Activated CD8-positive, alpha-beta T cell treated with anti-CD3 and anti-CD28 coated beads, Interleukin-2, amount 10 ng/mL, durations not matched to agents 7 days and 5 days (primary cell): ENCODE results near the gene CYP27A1. TPM values are rescaled to one million over a fixed set of nuclear protein-coding genes. Genes with fewer than 3 reads are reported as not detected.
A peak's percentile ranks its signal among the peaks of the same experiment; 100 is the strongest.

ENCODE experiments used
- ATAC-seq: fragments of 150-1000 bp; cut with Tn5 transposase; one replicate; pipeline ENCODE4 v1.10.0; 2021; ENCODE audit warnings: moderate library complexity
- CTCF ChIA-PET: fragments of 350-600 bp; sonication (Branson Sonifier 250); formaldehyde crosslinking; loops from one replicate; lab custom pipeline; 2021; ENCODE audit warnings: antibody characterized with exemption; lab: Charles Lee
- POLR2A ChIA-PET: fragments of 350-600 bp; sonication (Branson Sonifier 250); formaldehyde crosslinking; loops from one replicate; lab custom pipeline; 2021; ENCODE audit warnings: antibody characterized with exemption; lab: Charles Lee
- DNase-seq: peaks from one replicate; pipeline ENCODE4 v3.0.0-alpha.2; 2020
- H3K27ac Mint-ChIP-seq: one replicate; pipeline ENCODE4 v1.8.0; 2021; ENCODE audit warnings: mild to moderate bottlenecking, mixed read lengths
- H3K27me3 Mint-ChIP-seq: one replicate; pipeline ENCODE4 v1.8.0; 2021; ENCODE audit warnings: low read depth, mixed read lengths
- H3K36me3 Mint-ChIP-seq: one replicate; pipeline ENCODE4 v1.8.0; 2021; ENCODE audit warnings: low read depth, mixed read lengths
- H3K4me1 Mint-ChIP-seq: one replicate; pipeline ENCODE4 v1.8.0; 2021; ENCODE audit warnings: low read depth, mixed read lengths
- H3K4me3 Mint-ChIP-seq: one replicate; pipeline ENCODE4 v1.8.0; 2021; ENCODE audit warnings: mild to moderate bottlenecking, mixed read lengths
- H3K9me3 Mint-ChIP-seq: one replicate; pipeline ENCODE4 v1.8.0; 2022; ENCODE audit warnings: mixed read lengths; ENCODE audit not compliant: insufficient read depth
- total RNA-seq, 2 experiments: library from RNA; stranded (reverse); gene quantifications; one replicate each; pipeline ENCODE4 v1.2.3, GENCODE V29; 2021

The CYP27A1 gene
- total RNA-seq, 2 experiments from 2014 or later, result not detected

DNA sequence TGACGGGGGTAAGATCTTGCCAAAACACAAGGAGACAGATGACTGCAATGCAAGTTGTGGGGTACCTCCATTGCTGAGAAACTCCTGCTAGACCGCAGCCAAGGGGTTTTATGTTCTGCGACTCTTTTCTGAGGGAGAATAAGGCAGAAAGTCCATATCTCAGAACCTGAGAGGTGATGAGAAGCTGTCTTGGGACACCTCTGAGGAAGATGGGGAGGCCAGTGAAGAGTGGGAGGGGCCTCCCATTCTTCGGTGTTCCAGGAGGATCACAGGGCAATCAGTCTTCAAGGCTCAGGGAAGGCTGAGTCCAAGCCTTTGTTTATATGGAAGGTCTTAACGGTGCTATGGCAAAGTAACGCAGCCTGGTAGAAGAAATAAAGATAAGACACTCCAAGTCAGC is 18.0 kb downstream of the CYP27A1 start:
- ATAC-seq (no peak), DNase-seq (no peak)
- POLR2A ChIA-PET, result no interaction called here
- peaks cover 2% of the 10 kb centered on the region for H3K36me3 Mint-ChIP-seq
- no peak overlapping the region for H3K27ac Mint-ChIP-seq
- CTCF ChIA-PET, result no interaction called here
- H3K27me3 Mint-ChIP-seq, result peaks cover 45% of the 10 kb centered on the region
- H3K4me1 Mint-ChIP-seq, result peaks cover 8% of the 10 kb centered on the region
- H3K4me3 Mint-ChIP-seq, result no peak overlapping the region
- peaks cover 8% of the 10 kb centered on the region for H3K9me3 Mint-ChIP-seq

- no peak overlapping the region for H3K4me3 Mint-ChIP-seq
- H3K27ac Mint-ChIP-seq, result no peak overlapping the region
- DNase-seq, result no peak
- ChIA-PET CTCF (no interaction called here), POLR2A (no interaction called here)
- peaks cover 8% of the 10 kb centered on the region for H3K9me3 Mint-ChIP-seq
- no peak for ATAC-seq
- peaks cover 45% of the 10 kb centered on the region for H3K27me3 Mint-ChIP-seq
- peaks cover 12% of the 10 kb centered on the region for H3K4me1 Mint-ChIP-seq
- peaks cover 2% of the 10 kb centered on the region for H3K36me3 Mint-ChIP-seq
Measured at GRCh38 chr2:218802386-218802994, 20.5 kb downstream of the CYP27A1 start.

DNA sequence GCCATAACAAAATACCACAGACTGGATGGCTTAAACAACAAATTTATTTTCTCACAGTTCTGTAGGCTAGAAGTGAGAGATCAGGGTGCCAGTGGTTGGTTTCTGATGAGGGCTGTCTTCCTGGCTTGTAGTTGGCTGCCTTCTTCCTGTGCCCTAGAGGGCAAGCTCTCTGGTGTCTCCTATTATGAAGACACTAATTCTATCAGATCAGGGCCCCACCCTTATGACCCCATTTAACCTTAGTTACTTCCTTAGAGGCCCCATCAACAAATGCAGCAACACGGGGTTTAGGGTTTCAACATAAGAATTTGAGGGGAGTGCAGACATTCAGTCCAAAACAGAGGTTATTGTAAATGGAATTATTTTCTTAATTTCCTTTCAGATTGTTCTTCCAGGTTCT is 22.9 kb downstream of the CYP27A1 start:
- H3K4me3 Mint-ChIP-seq, result no peak overlapping the region
- POLR2A ChIA-PET, result no interaction called here

DNA sequence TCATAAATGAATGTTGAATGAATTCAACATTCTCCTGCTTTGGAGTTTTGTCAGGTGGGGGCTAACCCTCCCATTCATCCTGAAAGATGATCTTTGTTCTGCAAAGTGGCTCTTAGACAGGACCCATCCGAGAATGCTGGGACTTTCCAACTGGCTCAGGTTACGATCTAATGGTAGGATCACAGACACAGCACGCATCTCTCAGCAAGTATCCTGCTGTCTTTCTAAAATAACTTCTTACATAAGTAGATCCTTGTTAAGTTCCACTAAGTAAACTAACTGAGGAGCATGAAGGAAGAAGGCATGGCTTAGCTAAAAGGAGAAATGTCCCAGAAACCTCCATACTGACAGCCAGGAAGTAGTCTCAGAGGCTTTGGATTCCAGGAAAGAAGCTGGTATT is 23.7 kb downstream of the CYP27A1 start:
- Mint-ChIP-seq H3K36me3 (peaks cover 2% of the 10 kb centered on the region), H3K4me3 (no peak overlapping the region), H3K4me1 (peaks cover 12% of the 10 kb centered on the region), H3K27ac (no peak overlapping the region), H3K27me3 (peaks cover 35% of the 10 kb centered on the region), H3K9me3 (peaks cover 8% of the 10 kb centered on the region)
- no peak for DNase-seq
- POLR2A ChIA-PET, result no interaction called here
- CTCF ChIA-PET, result no interaction called here
- no peak for ATAC-seq

More for the DNA sequence above, 22.9 kb downstream of the CYP27A1 start:
- CTCF ChIA-PET, result no interaction called here
- H3K4me1 Mint-ChIP-seq, result peaks cover 12% of the 10 kb centered on the region
- ATAC-seq (no peak), DNase-seq (no peak)
- peaks cover 8% of the 10 kb centered on the region for H3K9me3 Mint-ChIP-seq
- peaks cover 41% of the 10 kb centered on the region for H3K27me3 Mint-ChIP-seq
- H3K27ac Mint-ChIP-seq, result no peak overlapping the region
- peaks cover 2% of the 10 kb centered on the region for H3K36me3 Mint-ChIP-seq

DNA sequence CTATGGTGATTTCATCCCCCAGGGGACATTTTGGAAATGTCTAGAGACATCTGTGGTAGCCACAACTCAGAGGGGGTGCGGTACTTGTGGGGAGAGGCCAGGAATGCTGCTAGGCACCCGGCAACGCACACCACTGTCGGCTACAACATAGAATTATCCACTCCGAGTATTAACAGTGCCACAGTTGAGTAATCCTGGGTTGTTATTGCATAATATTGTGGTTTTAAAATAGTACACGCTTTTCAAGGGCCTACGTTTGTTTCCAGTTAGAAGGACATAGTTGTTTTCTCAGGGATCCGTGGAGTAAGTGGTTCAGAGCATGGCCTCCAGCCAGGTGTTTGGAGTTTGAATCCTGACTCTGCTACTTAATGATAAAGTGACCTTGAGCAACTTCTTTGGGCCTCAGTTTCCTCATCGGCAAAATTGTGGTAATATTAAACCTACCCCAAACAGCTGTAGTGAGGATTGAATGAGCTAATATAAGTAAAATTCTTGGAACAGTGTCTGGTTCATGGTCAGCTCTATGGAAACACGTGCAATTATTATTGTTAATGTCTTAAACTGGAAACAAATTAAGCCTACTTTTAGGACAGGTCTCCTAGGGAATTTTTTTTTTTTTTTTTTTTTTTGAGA is 24.5 kb downstream of the CYP27A1 start:
- H3K27me3 Mint-ChIP-seq, result peaks cover 35% of the 10 kb centered on the region
- ChIA-PET CTCF (interaction anchor here (1.2 kb wide), 1 partner anchor 96 kb away, joined by 3 read pairs; the partner anchor contains the start of gene TTLL4), POLR2A (no interaction called here)
- ATAC-seq (no peak), DNase-seq (no peak)
- no peak overlapping the region for H3K4me3 Mint-ChIP-seq
- H3K9me3 Mint-ChIP-seq, result peaks cover 8% of the 10 kb centered on the region
- H3K27ac Mint-ChIP-seq, result no peak overlapping the region
- peaks cover 12% of the 10 kb centered on the region for H3K4me1 Mint-ChIP-seq
- H3K36me3 Mint-ChIP-seq, result peaks cover 2% of the 10 kb centered on the region

DNA sequence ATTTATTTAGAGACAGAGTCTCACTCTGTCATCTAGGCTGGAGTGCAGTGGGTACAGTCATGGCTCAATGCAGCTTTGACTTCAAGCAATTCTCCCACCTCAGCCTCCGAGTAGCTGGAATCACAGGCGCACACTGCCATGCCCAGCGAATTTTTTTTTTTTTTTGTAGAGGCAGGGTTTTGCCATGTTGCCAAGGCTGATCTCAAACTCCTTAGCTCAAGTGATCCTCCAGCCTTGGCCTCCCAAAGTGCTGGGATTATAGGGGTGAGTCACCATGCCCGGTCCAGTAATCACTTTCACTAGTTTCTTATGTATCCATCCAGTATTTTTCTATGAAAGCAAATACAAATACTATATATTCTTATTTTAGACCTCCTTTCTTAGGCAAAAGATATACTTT is 25.7 kb downstream of the CYP27A1 start:
- Mint-ChIP-seq H3K4me1 (peaks cover 5% of the 10 kb centered on the region), H3K36me3 (peaks cover 2% of the 10 kb centered on the region), H3K9me3 (peaks cover 8% of the 10 kb centered on the region), H3K4me3 (no peak overlapping the region), H3K27me3 (peaks cover 33% of the 10 kb centered on the region), H3K27ac (no peak overlapping the region)
- no peak for ATAC-seq
- CTCF ChIA-PET, result no interaction called here
- POLR2A ChIA-PET, result no interaction called here
- no peak for DNase-seq

DNA sequence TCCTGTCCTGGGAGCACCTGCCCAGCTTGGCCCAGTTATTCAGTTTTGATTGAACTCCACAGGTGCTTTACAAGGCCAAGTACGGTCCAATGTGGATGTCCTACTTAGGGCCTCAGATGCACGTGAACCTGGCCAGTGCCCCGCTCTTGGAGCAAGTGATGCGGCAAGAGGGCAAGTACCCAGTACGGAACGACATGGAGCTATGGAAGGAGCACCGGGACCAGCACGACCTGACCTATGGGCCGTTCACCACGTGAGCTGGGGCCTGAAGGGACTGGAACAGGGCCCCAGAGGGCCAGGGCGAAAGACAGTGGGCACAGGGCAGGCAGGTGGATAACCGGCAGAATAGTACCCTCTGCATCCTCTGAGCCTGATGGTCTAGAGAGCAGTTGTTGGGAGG is 27.6 kb downstream of the CYP27A1 start:
- no peak overlapping the region for H3K4me3 Mint-ChIP-seq
- POLR2A ChIA-PET, result no interaction called here
- CTCF ChIA-PET, result interaction anchor here (0.9 to 1.2 kb wide), 2 partner anchors 38 to 171 kb away, joined by 3 to 6 read pairs; no protein-coding TSS in a partner anchor
- DNase-seq, result no peak
- no peak for ATAC-seq
- peaks cover 4% of the 10 kb centered on the region for H3K4me1 Mint-ChIP-seq
- peaks cover 3% of the 10 kb centered on the region for H3K9me3 Mint-ChIP-seq
- no peak overlapping the region for H3K27ac Mint-ChIP-seq
- H3K36me3 Mint-ChIP-seq, result no peaks in the 10 kb centered on the region
- H3K27me3 Mint-ChIP-seq, result peaks cover 32% of the 10 kb centered on the region

GRCh38 chr2:218810256-218810655 is 28.3 kb downstream of the CYP27A1 start:
- H3K27me3 Mint-ChIP-seq, result peaks cover 25% of the 10 kb centered on the region
- no peak overlapping the region for H3K27ac Mint-ChIP-seq

DNA sequence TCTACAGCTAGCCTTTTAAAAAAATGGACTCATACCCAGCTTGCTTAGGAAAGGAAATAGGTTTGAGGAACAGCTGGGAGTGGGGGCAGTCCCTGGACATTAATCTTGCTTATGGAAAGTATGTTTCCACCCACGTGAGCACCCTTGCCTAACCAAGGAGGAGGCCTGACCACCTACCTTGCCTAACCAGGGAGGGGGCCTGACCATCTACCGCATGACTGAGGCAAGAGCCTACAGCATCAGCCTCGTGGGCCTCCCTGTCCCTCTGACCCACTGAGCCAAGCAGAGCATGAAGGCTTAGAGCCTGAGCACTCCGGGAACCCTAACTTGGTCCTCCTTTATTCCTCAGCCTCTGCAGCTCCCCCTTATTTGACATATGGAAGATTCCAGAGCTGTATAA is 29.4 kb downstream of the CYP27A1 start:
- H3K36me3 Mint-ChIP-seq, result no peaks in the 10 kb centered on the region
- CTCF ChIA-PET, result interaction anchor here (1.5 kb wide), 1 partner anchor 65 kb away, joined by 3 read pairs; no protein-coding TSS in a partner anchor
- peaks cover 18% of the 10 kb centered on the region for H3K27me3 Mint-ChIP-seq
- H3K9me3 Mint-ChIP-seq, result no peaks in the 10 kb centered on the region
- no peak overlapping the region for H3K4me3 Mint-ChIP-seq
- DNase-seq (no peak), ATAC-seq (no peak)
- no peak overlapping the region for H3K27ac Mint-ChIP-seq
- POLR2A ChIA-PET, result no interaction called here
- peaks cover 1% of the 10 kb centered on the region for H3K4me1 Mint-ChIP-seq

More at GRCh38 chr2:218810256-218810655, 28.3 kb downstream of the CYP27A1 start:
- Mint-ChIP-seq H3K4me3 (no peak overlapping the region), H3K4me1 (peaks cover 4% of the 10 kb centered on the region), H3K9me3 (no peaks in the 10 kb centered on the region), H3K36me3 (no peaks in the 10 kb centered on the region)
- CTCF ChIA-PET, result interaction anchor here (1.5 kb wide), 1 partner anchor 66 kb away, joined by 3 read pairs; no protein-coding TSS in a partner anchor
- DNase-seq (no peak), ATAC-seq (no peak)
- POLR2A ChIA-PET, result no interaction called here

GRCh38 chr2:218812096-218812815 is 30.3 kb downstream of the CYP27A1 start:
- no peak overlapping the region for H3K4me3 Mint-ChIP-seq
- ATAC-seq, result no peak
- no peaks in the 10 kb centered on the region for H3K36me3 Mint-ChIP-seq
- POLR2A ChIA-PET, result no interaction called here
- CTCF ChIA-PET, result no interaction called here
- H3K4me1 Mint-ChIP-seq, result no peaks in the 10 kb centered on the region
- DNase-seq, result no peak
- H3K9me3 Mint-ChIP-seq, result no peaks in the 10 kb centered on the region
- peaks cover 19% of the 10 kb centered on the region for H3K27me3 Mint-ChIP-seq
- peak overlapping the region; percentile 34 for H3K27ac Mint-ChIP-seq

DNA sequence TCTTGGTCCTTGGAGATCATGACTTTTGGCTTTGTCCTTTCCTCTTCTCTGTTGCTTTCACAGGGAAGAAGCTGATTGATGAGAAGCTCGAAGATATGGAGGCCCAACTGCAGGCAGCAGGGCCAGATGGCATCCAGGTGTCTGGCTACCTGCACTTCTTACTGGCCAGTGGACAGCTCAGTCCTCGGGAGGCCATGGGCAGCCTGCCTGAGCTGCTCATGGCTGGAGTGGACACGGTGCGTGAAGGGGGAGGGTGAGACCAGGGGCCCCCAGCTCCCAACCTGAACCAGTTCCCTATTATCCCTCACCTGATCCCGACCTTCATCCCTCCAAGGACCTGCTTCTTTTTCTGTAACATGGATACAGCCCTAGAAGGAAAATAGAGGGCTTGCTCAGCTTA is 30.9 kb downstream of the CYP27A1 start:
- Mint-ChIP-seq H3K9me3 (no peaks in the 10 kb centered on the region), H3K36me3 (no peaks in the 10 kb centered on the region), H3K27me3 (peaks cover 24% of the 10 kb centered on the region), H3K27ac (no peak overlapping the region), H3K4me1 (no peaks in the 10 kb centered on the region), H3K4me3 (no peak overlapping the region)
- ChIA-PET CTCF (no interaction called here), POLR2A (no interaction called here)
- ATAC-seq (no peak), DNase-seq (no peak)
